Panc1 (cell line): ENCODE data around the gene GRIK4. TPM values are rescaled to one million over a fixed set of nuclear protein-coding genes. Genes with fewer than 3 reads are reported as not detected.

Source experiments
- ATAC-seq: fragments of 200-7000 bp; cut with Tn5 transposase; 2 replicates; pipeline ENCODE4 v1.9.1; 2020; ENCODE audit warnings: mild to moderate bottlenecking, moderate library complexity
- BruUV-seq: library from RNA; stranded (reverse); fragments of 400-500 nt; replicated peaks from 2 replicates; lab custom pipeline; 2021; lab: Mats Ljungman, UMichigan
- CTCF ChIA-PET: fragments of 300-600 bp; sonication (Branson Sonifier 250); formaldehyde crosslinking; loops from one replicate; lab custom pipeline; 2022; ENCODE audit warnings: antibody characterized with exemption; lab: Charles Lee
- POLR2A ChIA-PET: fragments of 300-600 bp; sonication (Branson Sonifier 250); formaldehyde crosslinking; loops from one replicate; lab custom pipeline; 2022; ENCODE audit warnings: antibody characterized with exemption; lab: Charles Lee
- DNase-seq: peaks from one replicate; pipeline ENCODE4 v3.0.0-alpha.2; 2010; ENCODE audit warnings: low read depth, low spot score
- H3K27ac ChIP-seq: 2 replicates; pipeline ENCODE4 v1.5.1; 2011; ENCODE audit warnings: mild to moderate bottlenecking, low read length, inconsistent platforms
- H3K27me3 ChIP-seq: fragments of 200-500 bp; sonication (Bioruptor generic); 2 replicates; pipeline ENCODE4 v1.6.0; 2014; ENCODE audit warnings: low read length, inconsistent platforms; ENCODE audit not compliant: control insufficient read depth, insufficient read depth
- H3K36me3 ChIP-seq: fragments of 200-500 bp; sonication (Bioruptor generic); 2 replicates; pipeline ENCODE4 v1.5.1; 2014; ENCODE audit warnings: inconsistent platforms, mild to moderate bottlenecking, low read length, moderate library complexity; ENCODE audit not compliant: control insufficient read depth, insufficient read depth
- H3K4me1 ChIP-seq: 2 replicates; pipeline ENCODE4 v1.5.1; 2011; ENCODE audit warnings: inconsistent platforms, mild to moderate bottlenecking, low read length, moderate library complexity; ENCODE audit not compliant: control insufficient read depth, insufficient read depth
- H3K4me3 ChIP-seq, 2 experiments: 2 replicates each; pipeline ENCODE4 v1.5.1; 2011 to 2012; ENCODE audit warnings: low read depth in 2 of 2, low read length in 2 of 2, mild to moderate bottlenecking in 2 of 2, inconsistent platforms in 1 of 2, moderate library complexity in 1 of 2
- H3K9me3 ChIP-seq: fragments of 200-500 bp; sonication (Bioruptor generic); 2 replicates; pipeline ENCODE4 v1.5.1; 2014; ENCODE audit warnings: low read depth, mild to moderate bottlenecking, inconsistent platforms, low read length, moderate library complexity; ENCODE audit not compliant: control insufficient read depth, insufficient read depth
- CTCF ChIP-seq: fragments of 450-650 bp; IDR thresholded peaks from 2 replicates; pipeline ENCODE4 v1.5.1; 2017; ENCODE audit warnings: mild to moderate bottlenecking
- POLR2AphosphoS5 ChIP-seq: IDR thresholded peaks from 2 replicates; pipeline ENCODE4 v1.6.1; 2012; ENCODE audit warnings: mild to moderate bottlenecking, low read depth, low read length, moderate library complexity
- REST ChIP-seq, 2 experiments: IDR thresholded peaks; 2 replicates each; pipeline ENCODE4 v1.6.1; 2011 to 2012; ENCODE audit warnings: low read depth in 2 of 2, control low read depth in 1 of 2, low read length in 1 of 2, mild to moderate bottlenecking in 1 of 2, moderate library complexity in 1 of 2; ENCODE audit not compliant: insufficient read depth in 1 of 2
- SIN3A ChIP-seq: IDR thresholded peaks from 2 replicates; pipeline ENCODE4 v1.6.1; 2012; ENCODE audit warnings: low read depth, mild to moderate bottlenecking, low read length, moderate library complexity, borderline replicate concordance; ENCODE audit not compliant: insufficient read depth
- TCF7L2 ChIP-seq: IDR thresholded peaks from 2 replicates; pipeline ENCODE4 v1.6.1; 2011; ENCODE audit warnings: mild to moderate bottlenecking, low read depth, low read length, inconsistent platforms
- in situ Hi-C: cut with HindIII; loops from 2 replicates; pipeline ENCODE4 v1.10.0; 2016; ENCODE audit warnings: low sequenced_read_pairs, low pct_unique_long_range_greater_than_20kb
- intact Hi-C: fragments of 100-400 bp; cut with micrococcal nuclease; formaldehyde crosslinking; loops from one replicate; pipeline ENCODE4 v1.10.0; 2022; ENCODE audit not compliant: unreplicated experiment
- total RNA-seq: library from RNA; stranded (reverse); gene quantifications from one replicate; pipeline ENCODE4 v1.2.1, GENCODE V29; 2021; ENCODE audit not compliant: unreplicated experiment

The GRIK4 gene
- total RNA-seq, 1 experiment from 2014 or later: 0.62 TPM

GRCh38 chr11:120857508-120857907, 346.0 kb downstream of the GRIK4 start:
- no peaks in the 10 kb centered on the region for H3K9me3 ChIP-seq
- in situ Hi-C loops: no loop called here
- ChIA-PET POLR2A (no interaction called here), CTCF (interaction anchor here (0.7 kb wide), 1 partner anchor 356 kb away, joined by 3 read pairs; no protein-coding TSS in a partner anchor)
- BruUV-seq: no TSS peak
- intact Hi-C loops: no loop called here
- DNase-seq: no peak
- peaks cover 18% of the 10 kb centered on the region for H3K27me3 ChIP-seq
- H3K4me1 ChIP-seq: no peaks in the 10 kb centered on the region
- ATAC-seq: no peak
- no peaks in the 10 kb centered on the region for H3K36me3 ChIP-seq
- TF ChIP-seq SIN3A (no peak), TCF7L2 (no peak), CTCF (no peak), REST (IDR thresholded peaks at IDR 0.05; ENCODE audit: insufficient read depth in 1 of 2, low read depth in 2 of 2, low read length in 1 of 2) (no peak), POLR2AphosphoS5 (no peak)
- no peak overlapping the region for H3K27ac ChIP-seq
- H3K4me3 ChIP-seq: no peak overlapping the region

- no peak for DNase-seq
- Histone ChIP-seq H3K4me1 (no peaks in the 10 kb centered on the region), H3K36me3 (no peaks in the 10 kb centered on the region), H3K27ac (no peak overlapping the region), H3K27me3 (peaks cover 18% of the 10 kb centered on the region), H3K4me3 (no peak overlapping the region), H3K9me3 (no peaks in the 10 kb centered on the region)
- CTCF ChIA-PET: no interaction called here
- no peak for ATAC-seq
- in situ Hi-C loops: no loop called here
- POLR2A ChIA-PET: no interaction called here
- no TSS peak for BruUV-seq
- TF ChIP-seq POLR2AphosphoS5: no peak
- no peak for TF ChIP-seq TCF7L2
- TF ChIP-seq CTCF: no peak
- intact Hi-C loops: no loop called here
These were observed 347.2 kb downstream of the GRIK4 start for GRCh38 chr11:120858740-120859139.
